PC-3 (cell line): Measurements from ENCODE around the gene CDK5RAP3. TPM values are rescaled to one million over a fixed set of nuclear protein-coding genes. Genes with fewer than 3 reads are reported as not detected.

Experiments used
- ATAC-seq: fragments of 200-7000 bp; cut with Tn5 transposase; 2 replicates; pipeline ENCODE4 v1.9.1; 2020; ENCODE audit warnings: mild to moderate bottlenecking, moderate library complexity
- BruUV-seq: library from RNA; stranded (reverse); fragments of 400-500 nt; replicated peaks from 2 replicates; lab custom pipeline; 2021; lab: Mats Ljungman, UMichigan
- CTCF ChIA-PET: fragments of 300-600 bp; sonication (Branson Sonifier 250); formaldehyde crosslinking; loops from one replicate; lab custom pipeline; 2022; ENCODE audit warnings: antibody characterized with exemption; lab: Charles Lee
- POLR2A ChIA-PET: fragments of 300-600 bp; sonication (Branson Sonifier 250); formaldehyde crosslinking; loops from one replicate; lab custom pipeline; 2022; ENCODE audit warnings: antibody characterized with exemption; ENCODE audit not compliant: unreplicated experiment; lab: Charles Lee
- DNase-seq: peaks from one replicate; pipeline ENCODE4 v3.0.0-alpha.2; 2015
- H2AFZ ChIP-seq: fragments of 300-600 bp; sonication (generic); 2 replicates; pipeline ENCODE4 v1.6.0; 2016; ENCODE audit warnings: antibody characterized with exemption, low read length
- H3F3A ChIP-seq: fragments of 300-600 bp; sonication (generic); one replicate; pipeline ENCODE4 v1.6.0; 2017; ENCODE audit warnings: antibody characterized with exemption, low read length, control low read depth, mild to moderate bottlenecking; ENCODE audit not compliant: unreplicated experiment
- H3K27ac ChIP-seq: fragments of 300-600 bp; sonication (generic); 2 replicates; pipeline ENCODE4 v1.5.1; 2016; ENCODE audit warnings: mild to moderate bottlenecking, low read length
- H3K27me3 ChIP-seq: fragments of 300-600 bp; sonication (generic); 2 replicates; pipeline ENCODE4 v1.6.1; 2016; ENCODE audit warnings: low read length, mixed read lengths
- H3K36me3 ChIP-seq: fragments of 300-600 bp; sonication (generic); 2 replicates; pipeline ENCODE4 v1.6.1; 2016; ENCODE audit warnings: low read depth, mixed run types, low read length, mixed read lengths
- H3K4me1 ChIP-seq: fragments of 300-600 bp; sonication (generic); 2 replicates; pipeline ENCODE4 v1.5.1; 2016; ENCODE audit warnings: low read length; ENCODE audit not compliant: insufficient read depth
- H3K4me2 ChIP-seq: fragments of 300-600 bp; sonication (generic); 2 replicates; pipeline ENCODE4 v1.6.0; 2016; ENCODE audit warnings: low read length
- H3K4me3 ChIP-seq: fragments of 300-600 bp; sonication (generic); 2 replicates; pipeline ENCODE4 v1.5.1; 2016; ENCODE audit warnings: mild to moderate bottlenecking, low read length, mixed read lengths
- H3K79me2 ChIP-seq: fragments of 300-600 bp; sonication (generic); 2 replicates; pipeline ENCODE4 v1.6.1; 2017; ENCODE audit warnings: low read length, mixed read lengths
- H3K9ac ChIP-seq: fragments of 300-600 bp; sonication (generic); 2 replicates; pipeline ENCODE4 v1.6.0; 2016; ENCODE audit warnings: mild to moderate bottlenecking, low read length
- H3K9me2 ChIP-seq: fragments of 300-600 bp; sonication (generic); replicated peaks from 2 replicates; pipeline ENCODE4 v1.6.1; 2016; ENCODE audit warnings: mixed run types, low read length, mixed read lengths
- H3K9me3 ChIP-seq: fragments of 300-600 bp; sonication (generic); 2 replicates; pipeline ENCODE4 v1.6.1; 2016; ENCODE audit warnings: low read length, mixed read lengths
- H4K20me1 ChIP-seq: fragments of 300-600 bp; sonication (generic); 2 replicates; pipeline ENCODE4 v1.6.1; 2016; ENCODE audit warnings: low read length, mixed read lengths
- EZH2 ChIP-seq: fragments of 300-600 bp; sonication (generic); IDR thresholded peaks from one replicate; pipeline ENCODE4 v1.6.1; 2017; ENCODE audit warnings: antibody characterized with exemption, mild to moderate bottlenecking, low read length; ENCODE audit not compliant: unreplicated experiment
- EZH2phosphoT487 ChIP-seq: fragments of 300-600 bp; sonication (generic); IDR thresholded peaks from 2 replicates; pipeline ENCODE4 v1.6.1; 2018; ENCODE audit warnings: mild to moderate bottlenecking, antibody characterized with exemption, low read length, borderline replicate concordance
- intact Hi-C: fragments of 100-400 bp; cut with micrococcal nuclease; formaldehyde crosslinking; loops from 2 replicates; pipeline ENCODE4 v1.9.0; 2023
- total RNA-seq: library from RNA; depleted of rRNA; stranded (reverse); fragments of >200 nt; gene quantifications from 2 replicates; pipeline ENCODE4 v1.2.3, GENCODE V29; 2014
- TF ChIP-seq, protein P1 (sequence below): fragments of 300-600 bp; sonication (generic); conservative IDR thresholded peaks from 2 replicates; pipeline ENCODE4 v1.5.1; 2017; ENCODE audit warnings: antibody characterized with exemption, low read depth, mild to moderate bottlenecking, low read length

Gene CDK5RAP3
- total RNA-seq, 1 experiment from 2014 or later = 193 TPM

DNA sequence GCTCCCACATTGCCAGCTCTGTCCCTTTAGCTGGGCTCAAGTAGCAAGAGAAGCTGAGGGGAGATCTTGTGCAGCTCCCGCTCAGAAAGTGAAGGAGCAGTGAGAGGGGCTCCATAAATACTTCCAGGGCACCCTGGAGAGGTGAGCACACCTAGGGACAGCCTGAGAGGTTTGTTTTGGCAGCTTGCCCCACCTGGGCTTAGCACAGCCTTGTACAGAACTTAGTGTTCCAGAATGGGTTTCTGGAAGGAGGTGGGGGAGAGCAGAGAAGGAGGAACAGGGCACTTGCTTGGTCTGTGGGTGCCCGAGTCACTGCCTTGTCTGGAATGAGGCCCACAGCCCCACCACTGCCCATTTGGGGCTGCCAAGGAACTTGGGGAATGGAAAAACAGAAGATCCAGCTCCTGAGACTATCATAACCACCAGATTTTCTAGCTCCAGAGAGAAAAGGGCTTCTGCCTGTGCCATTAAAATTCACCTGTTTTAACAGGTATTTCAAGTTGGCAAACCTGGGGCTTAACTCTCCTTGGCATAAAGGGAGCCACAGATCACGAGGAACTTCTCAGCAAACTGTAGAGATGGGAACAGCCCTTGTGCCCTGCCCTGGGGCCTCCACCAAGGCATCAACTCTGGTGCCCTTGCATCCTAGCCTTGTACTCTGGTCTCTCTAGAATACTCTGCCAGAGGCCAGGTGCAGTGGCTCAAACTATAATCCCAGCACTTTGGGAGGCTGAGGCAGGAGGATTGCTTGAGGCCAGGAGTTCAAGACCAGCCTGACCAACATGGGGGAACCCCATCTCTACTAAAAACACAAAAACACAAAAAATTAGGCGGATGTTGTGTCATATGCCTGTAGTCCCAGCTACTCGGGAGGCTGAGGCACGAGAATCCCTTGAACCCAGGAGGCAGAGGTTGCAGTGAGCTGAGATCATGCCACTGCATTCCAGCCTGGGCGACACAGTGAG is 15.1 kb upstream of the CDK5RAP3 start:
- peaks cover 30% of the 10 kb centered on the region for H3K4me1 ChIP-seq
- H3K9me3 ChIP-seq = no peaks in the 10 kb centered on the region
- no peak overlapping the region for H2AFZ ChIP-seq
- no peak overlapping the region for H3K4me2 ChIP-seq
- intact Hi-C loops = no loop called here
- ATAC-seq (no peak), DNase-seq (peak; percentile 23)
- no peak overlapping the region for H3K9ac ChIP-seq
- ChIA-PET POLR2A (interaction anchor here (0.6 to 0.7 kb wide), 3 partner anchors 50 to 66 kb away, joined by 3 to 12 read pairs (median 5); no protein-coding TSS in a partner anchor), CTCF (interaction anchor here (0.6 to 2.2 kb wide), 3 partner anchors 9 to 14 kb away, joined by 4 to 10 read pairs (median 6); no protein-coding TSS in a partner anchor)
- no peaks in the 10 kb centered on the region; the same call in 1 of the 2 replicates for H3K36me3 ChIP-seq
- TF ChIP-seq, protein P1, sequence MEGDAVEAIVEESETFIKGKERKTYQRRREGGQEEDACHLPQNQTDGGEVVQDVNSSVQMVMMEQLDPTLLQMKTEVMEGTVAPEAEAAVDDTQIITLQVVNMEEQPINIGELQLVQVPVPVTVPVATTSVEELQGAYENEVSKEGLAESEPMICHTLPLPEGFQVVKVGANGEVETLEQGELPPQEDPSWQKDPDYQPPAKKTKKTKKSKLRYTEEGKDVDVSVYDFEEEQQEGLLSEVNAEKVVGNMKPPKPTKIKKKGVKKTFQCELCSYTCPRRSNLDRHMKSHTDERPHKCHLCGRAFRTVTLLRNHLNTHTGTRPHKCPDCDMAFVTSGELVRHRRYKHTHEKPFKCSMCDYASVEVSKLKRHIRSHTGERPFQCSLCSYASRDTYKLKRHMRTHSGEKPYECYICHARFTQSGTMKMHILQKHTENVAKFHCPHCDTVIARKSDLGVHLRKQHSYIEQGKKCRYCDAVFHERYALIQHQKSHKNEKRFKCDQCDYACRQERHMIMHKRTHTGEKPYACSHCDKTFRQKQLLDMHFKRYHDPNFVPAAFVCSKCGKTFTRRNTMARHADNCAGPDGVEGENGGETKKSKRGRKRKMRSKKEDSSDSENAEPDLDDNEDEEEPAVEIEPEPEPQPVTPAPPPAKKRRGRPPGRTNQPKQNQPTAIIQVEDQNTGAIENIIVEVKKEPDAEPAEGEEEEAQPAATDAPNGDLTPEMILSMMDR = no peak
- TF ChIP-seq EZH2 (no peak), EZH2phosphoT487 (no peak)
- H3K27ac ChIP-seq = no peak overlapping the region
- H3K27me3 ChIP-seq = no peaks in the 10 kb centered on the region
- no peaks in the 10 kb centered on the region for H3F3A ChIP-seq
- H4K20me1 ChIP-seq = no peaks in the 10 kb centered on the region
- BruUV-seq = no TSS peak
- no peaks in the 10 kb centered on the region for H3K79me2 ChIP-seq
- H3K4me3 ChIP-seq = no peak overlapping the region
- no peaks in the 10 kb centered on the region for H3K9me2 ChIP-seq

DNA sequence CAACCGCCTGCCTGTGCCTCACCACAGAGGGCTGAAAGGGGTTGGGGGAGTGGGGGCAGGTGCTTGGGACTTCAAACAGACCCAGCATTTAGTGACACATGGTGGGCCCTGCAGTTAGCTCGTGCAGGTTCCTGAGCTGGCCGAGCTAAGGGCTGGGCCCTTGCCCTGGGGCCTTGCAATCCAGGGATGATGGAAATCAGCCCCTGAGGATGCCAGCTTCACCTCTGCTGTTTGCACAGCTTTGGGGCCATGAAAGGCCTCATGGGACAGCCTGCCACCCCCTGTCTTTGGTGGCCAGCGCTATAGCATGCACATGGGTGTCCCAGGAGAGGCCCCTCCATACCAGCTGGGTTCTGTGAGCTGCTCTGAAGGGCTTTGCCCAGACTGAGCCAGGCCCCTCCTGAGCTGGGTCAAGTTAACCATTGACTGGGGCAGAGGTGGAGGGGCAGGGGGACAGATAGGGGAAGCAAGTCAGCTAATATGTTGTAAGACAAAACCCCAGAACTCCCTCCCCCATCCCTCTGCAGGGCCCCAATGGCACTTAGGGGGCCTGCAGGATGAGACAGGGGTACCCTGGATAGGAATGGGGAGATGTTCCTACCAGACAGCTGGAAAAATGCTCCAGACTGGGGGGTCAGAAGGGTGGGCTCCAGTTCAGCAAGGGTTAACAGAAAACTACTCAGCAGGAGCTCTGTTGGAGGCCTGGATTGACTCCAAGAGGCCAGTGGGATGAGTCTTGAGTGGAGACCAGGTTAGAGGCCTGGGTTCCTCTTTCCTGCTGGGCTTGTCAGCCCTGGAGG is 13.9 kb upstream of the CDK5RAP3 start:
- H3K79me2 ChIP-seq = no peaks in the 10 kb centered on the region
- ChIA-PET POLR2A (interaction anchor here (0.6 to 1.0 kb wide), 4 partner anchors 8 to 17 kb away, joined by 3 to 5 read pairs (median 4); partner anchors contain the start of gene CDK5RAP3), CTCF (interaction anchor here (0.5 to 2.2 kb wide), 6 partner anchors 8 to 88 kb away, joined by 3 to 10 read pairs (median 3); partner anchors contain the start of gene CDK5RAP3)
- peaks cover 30% of the 10 kb centered on the region for H3K4me1 ChIP-seq
- no peaks in the 10 kb centered on the region for H3K27me3 ChIP-seq
- intact Hi-C loops = no loop called here
- H3K9me3 ChIP-seq = no peaks in the 10 kb centered on the region
- no peak overlapping the region for H2AFZ ChIP-seq
- H3K4me3 ChIP-seq = peak overlapping the region; percentile 42; the same call in 1 of the 2 replicates
- H3K4me2 ChIP-seq = peak overlapping the region; percentile 71
- TSS peak; percentile 53 for BruUV-seq
- peak; percentile 25 for DNase-seq
- H3K9me2 ChIP-seq = no peaks in the 10 kb centered on the region
- TF ChIP-seq, protein P1 = no peak
- TF ChIP-seq EZH2 (no peak), EZH2phosphoT487 (no peak)
- peak overlapping the region; percentile 59 for H3K27ac ChIP-seq
- H3K36me3 ChIP-seq = no peaks in the 10 kb centered on the region; the same call in 1 of the 2 replicates
- no peaks in the 10 kb centered on the region for H4K20me1 ChIP-seq
- peak overlapping the region; percentile 26 for H3K9ac ChIP-seq
- ATAC-seq = peak; percentile 16
- H3F3A ChIP-seq = no peaks in the 10 kb centered on the region
